Neural crest cell (in vitro differentiated cells): Measurements from ENCODE around the gene PSAPL1. TPM values are rescaled to one million over a fixed set of nuclear protein-coding genes. Genes with fewer than 3 reads are reported as not detected.

Experiments used
- DNase-seq: peaks from one replicate; pipeline ENCODE4 v3.0.0; 2021; ENCODE audit warnings: low read depth, mixed read lengths, low spot score
- H3K27ac Mint-ChIP-seq: one replicate; pipeline ENCODE4 v1.8.0; 2021; ENCODE audit warnings: mild to moderate bottlenecking, mixed read lengths; ENCODE audit not compliant: unreplicated experiment
- H3K27me3 Mint-ChIP-seq: 2 replicates; pipeline ENCODE4 v1.8.0; 2021; ENCODE audit warnings: low read depth, mild to moderate bottlenecking, mixed read lengths
- H3K36me3 Mint-ChIP-seq: 2 replicates; pipeline ENCODE4 v1.8.0; 2021; ENCODE audit warnings: low read depth, mild to moderate bottlenecking, mixed read lengths
- H3K4me1 Mint-ChIP-seq: 2 replicates; pipeline ENCODE4 v1.8.0; 2021; ENCODE audit warnings: mixed read lengths
- H3K4me3 Mint-ChIP-seq: one replicate; pipeline ENCODE4 v1.8.0; 2021; ENCODE audit warnings: mild to moderate bottlenecking, mixed read lengths
- H3K9me3 Mint-ChIP-seq: 2 replicates; pipeline ENCODE4 v1.8.0; 2021; ENCODE audit warnings: mixed read lengths
- total RNA-seq: library from RNA; stranded (reverse); gene quantifications from 2 replicates; pipeline ENCODE4 v1.2.1, GENCODE V29; 2021
- TF ChIP-seq, protein P1 (sequence below): fragments of 200-600 bp; sonication (generic); conservative IDR thresholded peaks from 2 replicates; pipeline ENCODE4 v1.5.0; 2021; ENCODE audit warnings: antibody characterized with exemption, mild to moderate bottlenecking

PSAPL1 gene
- total RNA-seq, 1 donor from 2014 or later, result not detected

DNA sequence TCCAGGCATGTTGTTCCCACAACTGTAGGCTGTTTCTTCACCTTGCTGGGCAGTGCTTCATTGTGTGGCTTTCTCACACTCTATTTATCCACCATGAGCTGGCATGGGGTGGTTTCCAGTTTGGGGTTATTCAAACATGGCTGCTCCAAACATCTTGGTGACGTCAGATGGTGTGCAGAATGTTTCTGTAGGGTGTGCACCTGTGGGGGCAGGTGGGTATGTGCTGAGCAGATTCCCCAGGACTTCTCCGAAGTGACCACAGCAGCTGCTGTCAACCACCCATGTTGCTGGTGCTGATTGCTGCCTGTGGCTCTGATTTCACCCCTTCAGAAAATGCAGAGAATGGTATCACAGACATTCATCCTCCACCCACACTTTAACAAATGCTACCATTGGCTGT lies 5.0 kb upstream of the PSAPL1 start:
- TF ChIP-seq, protein P1, sequence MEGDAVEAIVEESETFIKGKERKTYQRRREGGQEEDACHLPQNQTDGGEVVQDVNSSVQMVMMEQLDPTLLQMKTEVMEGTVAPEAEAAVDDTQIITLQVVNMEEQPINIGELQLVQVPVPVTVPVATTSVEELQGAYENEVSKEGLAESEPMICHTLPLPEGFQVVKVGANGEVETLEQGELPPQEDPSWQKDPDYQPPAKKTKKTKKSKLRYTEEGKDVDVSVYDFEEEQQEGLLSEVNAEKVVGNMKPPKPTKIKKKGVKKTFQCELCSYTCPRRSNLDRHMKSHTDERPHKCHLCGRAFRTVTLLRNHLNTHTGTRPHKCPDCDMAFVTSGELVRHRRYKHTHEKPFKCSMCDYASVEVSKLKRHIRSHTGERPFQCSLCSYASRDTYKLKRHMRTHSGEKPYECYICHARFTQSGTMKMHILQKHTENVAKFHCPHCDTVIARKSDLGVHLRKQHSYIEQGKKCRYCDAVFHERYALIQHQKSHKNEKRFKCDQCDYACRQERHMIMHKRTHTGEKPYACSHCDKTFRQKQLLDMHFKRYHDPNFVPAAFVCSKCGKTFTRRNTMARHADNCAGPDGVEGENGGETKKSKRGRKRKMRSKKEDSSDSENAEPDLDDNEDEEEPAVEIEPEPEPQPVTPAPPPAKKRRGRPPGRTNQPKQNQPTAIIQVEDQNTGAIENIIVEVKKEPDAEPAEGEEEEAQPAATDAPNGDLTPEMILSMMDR, result no peak
- Mint-ChIP-seq H3K4me1 (peaks cover 11% of the 10 kb centered on the region), H3K4me3 (no peak overlapping the region), H3K27ac (no peak overlapping the region), H3K36me3 (no peaks in the 10 kb centered on the region), H3K27me3 (peaks cover 5% of the 10 kb centered on the region), H3K9me3 (peaks cover 4% of the 10 kb centered on the region)
- no peak for DNase-seq

DNA sequence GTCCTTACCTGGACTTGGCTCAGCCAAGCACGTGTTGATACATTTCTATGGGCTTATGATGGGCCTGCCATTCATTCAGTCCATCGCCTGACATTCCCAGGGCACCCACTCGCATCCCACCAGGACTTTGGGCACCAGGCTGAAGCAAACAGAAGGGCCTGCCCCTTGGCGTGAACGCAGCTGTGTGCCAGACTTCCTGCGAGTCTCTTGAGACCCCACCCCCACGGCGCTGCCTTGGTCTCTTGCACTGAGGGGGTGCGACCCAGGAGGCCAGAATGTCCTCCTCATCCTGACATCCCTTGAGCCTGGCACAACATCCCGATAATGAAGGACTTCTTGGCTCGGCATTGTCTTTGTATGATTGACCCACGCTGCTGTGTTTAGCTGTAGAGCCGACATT lies 1.5 kb upstream of the PSAPL1 start:
- Mint-ChIP-seq H3K36me3 (no peaks in the 10 kb centered on the region), H3K4me3 (no peak overlapping the region), H3K9me3 (peaks cover 4% of the 10 kb centered on the region), H3K27me3 (no peaks in the 10 kb centered on the region), H3K4me1 (peaks cover 7% of the 10 kb centered on the region), H3K27ac (no peak overlapping the region)
- TF ChIP-seq, protein P1, result no peak
- DNase-seq, result no peak

DNA sequence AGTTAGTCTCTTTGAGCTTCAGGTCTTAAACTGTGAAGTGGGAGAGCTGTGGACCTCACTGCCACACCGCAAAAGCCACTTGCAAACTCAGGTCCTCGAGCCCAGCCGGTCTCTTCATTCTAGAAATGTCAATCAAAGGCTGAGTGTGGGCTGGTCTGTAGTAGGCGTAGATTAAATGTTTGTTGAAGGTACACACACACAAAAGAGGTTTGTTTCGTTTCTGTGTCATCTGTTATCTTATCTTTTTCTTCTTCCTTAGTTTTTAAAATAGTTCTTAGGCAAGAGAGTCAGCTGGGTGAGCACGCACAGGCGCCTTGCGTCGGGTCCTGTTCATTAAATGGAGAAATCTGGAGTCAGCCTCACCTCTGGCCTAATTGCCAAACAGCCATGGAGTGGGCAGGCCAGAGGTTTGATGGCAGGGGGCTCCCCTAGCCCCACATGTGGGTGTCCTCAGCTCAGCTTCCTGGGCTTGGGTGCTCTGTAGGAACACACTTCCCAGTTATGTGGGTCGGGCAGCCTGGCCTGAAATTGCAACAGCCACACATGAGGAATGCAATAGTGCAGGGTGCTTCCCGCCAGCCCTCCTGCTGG lies 836 bp upstream of the PSAPL1 start:
- no peaks in the 10 kb centered on the region for H3K27me3 Mint-ChIP-seq
- H3K36me3 Mint-ChIP-seq, result no peaks in the 10 kb centered on the region
- no peak overlapping the region for H3K4me3 Mint-ChIP-seq
- H3K27ac Mint-ChIP-seq, result no peak overlapping the region
- peaks cover 4% of the 10 kb centered on the region for H3K9me3 Mint-ChIP-seq
- DNase-seq, result no peak
- H3K4me1 Mint-ChIP-seq, result peaks cover 7% of the 10 kb centered on the region
- TF ChIP-seq, protein P1, result no peak

DNA sequence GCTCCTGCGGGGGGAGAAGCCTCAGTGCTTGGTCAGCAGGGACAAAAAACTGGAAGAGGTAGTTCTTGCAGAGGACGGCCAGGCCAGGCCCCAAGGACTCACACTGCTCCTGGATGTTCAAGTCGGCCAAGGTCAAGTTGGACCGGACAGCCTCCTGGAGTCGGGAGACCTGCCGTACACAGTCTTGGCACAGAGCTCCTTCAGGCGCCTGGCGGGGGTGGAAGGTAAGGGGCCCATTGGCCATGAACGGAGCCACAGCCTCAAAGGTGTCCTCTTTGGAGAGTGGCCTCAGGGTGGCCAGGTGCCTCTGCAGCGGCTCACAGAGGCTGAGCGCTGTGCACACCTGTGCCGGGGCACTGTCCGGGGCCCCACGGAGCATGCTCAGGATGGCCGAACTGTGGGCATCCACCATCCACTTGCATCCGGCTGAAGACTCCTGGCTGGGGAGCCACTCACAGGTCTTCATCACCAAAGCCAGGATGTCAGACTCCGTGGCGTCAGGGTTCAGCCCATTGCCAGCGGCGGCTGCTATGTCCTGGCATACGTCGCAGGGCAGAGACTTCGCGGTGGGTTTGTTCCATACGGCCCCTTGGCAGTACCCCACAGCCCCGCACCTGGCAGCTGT lies 477 bp downstream of the PSAPL1 start:
- peaks cover 2% of the 10 kb centered on the region for H3K9me3 Mint-ChIP-seq
- H3K27me3 Mint-ChIP-seq, result no peaks in the 10 kb centered on the region
- H3K4me1 Mint-ChIP-seq, result peaks cover 7% of the 10 kb centered on the region
- H3K4me3 Mint-ChIP-seq, result no peak overlapping the region
- no peak overlapping the region for H3K27ac Mint-ChIP-seq
- TF ChIP-seq, protein P1, result no peak
- H3K36me3 Mint-ChIP-seq, result no peaks in the 10 kb centered on the region
- DNase-seq, result no peak

DNA sequence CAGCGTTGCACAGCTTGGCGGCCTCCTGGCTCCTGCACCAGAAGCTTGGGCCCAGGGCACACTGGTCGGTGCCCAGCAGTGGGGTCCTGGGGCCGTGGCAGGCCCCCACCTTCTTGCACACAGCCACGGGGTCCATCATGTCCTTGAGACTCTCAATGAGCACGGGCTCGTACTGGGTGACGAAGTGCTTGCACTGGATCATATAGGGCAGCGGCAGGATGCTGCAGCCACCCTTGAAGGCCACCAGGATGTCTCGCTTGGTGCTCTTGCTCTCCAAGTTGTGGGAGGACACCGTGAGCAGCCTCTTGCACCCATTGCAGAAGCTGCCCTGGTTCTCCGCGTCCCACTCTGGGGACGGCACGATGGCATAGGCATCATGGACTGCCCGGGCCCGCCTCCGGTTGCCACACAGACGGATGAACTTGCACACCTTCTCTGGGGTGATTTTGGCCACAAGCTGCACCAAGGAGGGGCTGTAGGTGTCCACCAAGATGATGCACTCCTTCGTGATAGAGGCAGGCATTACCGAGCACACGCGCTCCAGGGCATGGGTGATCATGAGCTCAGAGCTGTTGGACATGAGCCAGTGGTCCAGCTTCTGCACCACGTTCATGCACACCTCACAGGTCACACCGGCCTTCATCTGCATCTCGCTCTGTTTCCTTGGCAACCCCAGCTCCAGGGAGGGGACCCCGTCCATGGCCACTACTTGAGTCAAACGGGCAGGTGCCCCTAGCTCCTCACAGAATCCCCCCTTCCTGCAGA lies 1.2 kb downstream of the PSAPL1 start:
- Mint-ChIP-seq H3K4me1 (peaks cover 10% of the 10 kb centered on the region), H3K27me3 (no peaks in the 10 kb centered on the region), H3K27ac (no peak overlapping the region), H3K9me3 (no peaks in the 10 kb centered on the region), H3K36me3 (no peaks in the 10 kb centered on the region), H3K4me3 (no peak overlapping the region)
- TF ChIP-seq, protein P1, result no peak
- no peak for DNase-seq
